Ovary (tissue), 3 donors: ENCODE results near the gene INO80.

ENCODE experiments used
- CTCF ChIP-seq, 3 donors: fragments of 450-650 bp in 2 of 3; fragments of 200-600 bp in 1 of 3; IDR thresholded peaks; one replicate each; pipeline versions ENCODE4 v1.5.1 to v1.8.0; 2016 to 2022; ENCODE audit warnings: antibody characterized with exemption in 3 of 3, mild to moderate bottlenecking in 1 of 3
- POLR2A ChIP-seq: fragments of 450-650 bp; IDR thresholded peaks from one replicate; pipeline ENCODE4 v1.6.1; 2017; ENCODE audit warnings: antibody characterized with exemption, mild to moderate bottlenecking, moderate library complexity
- donor health status: DM: no; HTN: no; CAD: no.

DNA sequence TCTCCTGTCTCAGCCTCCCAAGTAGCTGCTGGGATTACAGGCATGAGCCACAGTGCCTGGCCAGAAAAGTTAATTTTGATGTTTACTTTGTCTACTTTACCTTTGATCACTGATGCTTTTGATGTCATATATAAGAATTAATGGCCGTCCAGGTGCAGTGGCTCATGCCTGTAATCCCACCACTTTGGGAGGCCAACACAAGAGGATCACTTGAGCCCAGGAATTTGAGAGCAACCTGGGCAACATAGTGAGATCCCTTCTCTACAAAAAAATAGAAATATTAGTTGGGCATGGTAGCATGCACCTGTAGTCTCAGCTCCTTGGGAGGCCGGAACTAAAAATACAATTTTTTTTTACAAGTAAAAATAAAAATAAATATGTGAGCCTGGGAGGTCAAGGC lies 6.8 kb upstream of the INO80 start:
- TF ChIP-seq CTCF (IDR thresholded peaks at IDR 0.05) (no peak), POLR2A (no peak)
